OCI-LY3 (cell line): ENCODE results near the gene CCT4.
A peak's percentile ranks its signal among the peaks of the same experiment; 100 is the strongest.

ENCODE experiments used
- H2AFZ ChIP-seq: fragments of 200-600, 300-600 bp; shearing (Covaris generic); 2 replicates; pipeline ENCODE4 v1.6.0; 2014; ENCODE audit warnings: antibody characterized with exemption, low read depth, low read length
- H3K27ac ChIP-seq: fragments of 200-600, 300-600 bp; sonication (generic); 2 replicates; pipeline ENCODE4 v1.5.1; 2014; ENCODE audit warnings: mild to moderate bottlenecking, low read length, moderate library complexity, mixed read lengths
- H3K27me3 ChIP-seq: fragments of 200-600, 300-600 bp; sonication (generic); 2 replicates; pipeline ENCODE4 v1.6.1; 2014; ENCODE audit warnings: low read depth, low read length, mixed read lengths
- H3K36me3 ChIP-seq: fragments of 200-600, 300-600 bp; sonication (generic); replicated peaks from 2 replicates; pipeline ENCODE3; 2014; ENCODE audit warnings: low read depth, low read length, mixed read lengths
- H3K4me1 ChIP-seq: fragments of 300-600, 200-600 bp; sonication (generic); 2 replicates; pipeline ENCODE4 v1.6.1; 2014; ENCODE audit warnings: low read length, mixed read lengths
- H3K4me2 ChIP-seq: fragments of 200-600, 300-600 bp; sonication (generic); 2 replicates; pipeline ENCODE4 v1.6.1; 2014; ENCODE audit warnings: low read length, mixed read lengths
- H3K4me3 ChIP-seq: fragments of 300-600, 200-600 bp; sonication (generic); 2 replicates; pipeline ENCODE4 v1.5.1; 2014; ENCODE audit warnings: antibody characterized with exemption, mild to moderate bottlenecking, low read length, moderate library complexity
- H3K79me2 ChIP-seq: fragments of 300-600, 200-600 bp; shearing (Covaris generic); 2 replicates; pipeline ENCODE4 v1.6.1; 2014; ENCODE audit warnings: mild to moderate bottlenecking, low read length, mixed read lengths
- H3K9ac ChIP-seq: fragments of 300-600, 200-600 bp; shearing (Covaris generic); 2 replicates; pipeline ENCODE4 v1.6.0; 2014; ENCODE audit warnings: mild to moderate bottlenecking, low read length, moderate library complexity
- H3K9me3 ChIP-seq: fragments of 200-600, 300-600 bp; shearing (Covaris generic); 2 replicates; pipeline ENCODE4 v1.6.1; 2014; ENCODE audit warnings: low read length, mixed read lengths; ENCODE audit not compliant: insufficient read depth
- H4K20me1 ChIP-seq: fragments of 200-600, 300-600 bp; sonication (generic); 2 replicates; pipeline ENCODE4 v1.6.1; 2016; ENCODE audit warnings: low read length, mixed read lengths; ENCODE audit not compliant: insufficient read depth
- CTCF ChIP-seq: fragments of 200-600, 300-600 bp; sonication (generic); IDR thresholded peaks from 2 replicates; pipeline ENCODE4 v1.5.1; 2014; ENCODE audit warnings: antibody characterized with exemption, low read length, low read depth
- EZH2phosphoT487 ChIP-seq: fragments of 200-600 bp; shearing (Covaris generic); IDR thresholded peaks from 2 replicates; pipeline ENCODE4 v1.6.1; 2018; ENCODE audit warnings: antibody characterized with exemption, mixed run types, low read depth

CCT4 gene

GRCh38 chr2:61911510-61911909 lies 23.1 kb upstream of the CCT4 start:
- Histone ChIP-seq H3K4me1 (peaks cover 3% of the 10 kb centered on the region; the same call in 1 of the 2 replicates), H3K9me3 (no peaks in the 10 kb centered on the region), H3K4me2 (no peak overlapping the region), H3K9ac (no peak overlapping the region), H3K27ac (no peak overlapping the region), H3K27me3 (no peaks in the 10 kb centered on the region), H3K36me3 (no peaks in the 10 kb centered on the region), H4K20me1 (no peaks in the 10 kb centered on the region), H3K4me3 (no peak overlapping the region), H3K79me2 (peaks cover 4% of the 10 kb centered on the region; the same call in 1 of the 2 replicates), H2AFZ (no peak overlapping the region)
- TF ChIP-seq CTCF (peak; percentile 24), EZH2phosphoT487 (no peak)

- Histone ChIP-seq H3K79me2 (peaks cover 9% of the 10 kb centered on the region), H3K36me3 (no peaks in the 10 kb centered on the region), H2AFZ (no peak overlapping the region), H3K9ac (no peak overlapping the region), H3K4me1 (peaks cover 6% of the 10 kb centered on the region; the same call in 1 of the 2 replicates), H3K4me3 (no peak overlapping the region), H4K20me1 (no peaks in the 10 kb centered on the region), H3K4me2 (no peak overlapping the region), H3K27ac (no peak overlapping the region), H3K27me3 (no peaks in the 10 kb centered on the region), H3K9me3 (no peaks in the 10 kb centered on the region)
- TF ChIP-seq CTCF (peak; percentile 36; the same call in 1 of the 2 replicates), EZH2phosphoT487 (no peak)
These were observed 22.1 kb upstream of the CCT4 start for GRCh38 chr2:61910603-61911002.

GRCh38 chr2:61909116-61909515 lies 20.7 kb upstream of the CCT4 start:
- Histone ChIP-seq H3K9ac (no peak overlapping the region), H3K4me1 (peaks cover 6% of the 10 kb centered on the region; the same call in 1 of the 2 replicates), H3K36me3 (no peaks in the 10 kb centered on the region), H4K20me1 (no peaks in the 10 kb centered on the region), H3K27me3 (no peaks in the 10 kb centered on the region), H3K27ac (no peak overlapping the region), H3K4me2 (no peak overlapping the region), H3K9me3 (no peaks in the 10 kb centered on the region), H3K79me2 (peaks cover 9% of the 10 kb centered on the region), H3K4me3 (no peak overlapping the region), H2AFZ (no peak overlapping the region)
- TF ChIP-seq EZH2phosphoT487: no peak
- TF ChIP-seq CTCF: no peak

GRCh38 chr2:61906186-61906470 lies 17.7 kb upstream of the CCT4 start:
- Histone ChIP-seq H3K27me3 (no peaks in the 10 kb centered on the region), H3K27ac (no peak overlapping the region), H2AFZ (peak overlapping the region; percentile 100; the same call in 1 of the 2 replicates), H4K20me1 (no peaks in the 10 kb centered on the region), H3K4me2 (peak overlapping the region; percentile 99), H3K9me3 (no peaks in the 10 kb centered on the region), H3K4me1 (peaks cover 6% of the 10 kb centered on the region; the same call in 1 of the 2 replicates), H3K4me3 (peak overlapping the region; percentile 94), H3K9ac (peak overlapping the region; percentile 79), H3K79me2 (peaks cover 9% of the 10 kb centered on the region), H3K36me3 (no peaks in the 10 kb centered on the region)
- no peak for TF ChIP-seq EZH2phosphoT487
- no peak for TF ChIP-seq CTCF
